ENCODE results near the gene SEMA5A.

- no peak for TF ChIP-seq GATA2 (IDR thresholded peaks at IDR 0.05; ENCODE audit: low read depth, low read length)
- TF ChIP-seq GATA3 (IDR thresholded peaks at IDR 0.05; ENCODE audit: low read depth, low read length): no peak
Measured at GRCh38 chr5:9405196-9405754, 140.6 kb downstream of the SEMA5A start.

Data from SH-SY5Y (cell line).